A549 (cell line): ENCODE measurements around the gene VIPR2. TPM values are rescaled to one million over a fixed set of nuclear protein-coding genes. Genes with fewer than 3 reads are reported as not detected.

Source experiments
- ATAC-seq, 2 experiments: fragments of 200-7000 bp in 1 of 2; fragments of >200 bp in 1 of 2; cut with Nextera tagmentation in 1 of 2; cut with Tn5 transposase in 1 of 2; 3 replicates each; pipeline versions ENCODE4 v1.8.0 to v1.9.1; 2018 to 2020; ENCODE audit warnings: mild to moderate bottlenecking in 1 of 2, moderate library complexity in 1 of 2
- CTCF ChIA-PET: fragments of 300-600 bp; sonication (Branson Sonifier 250); formaldehyde crosslinking; extraction: SDS; loops from one replicate; lab custom pipeline; 2021; ENCODE audit warnings: antibody characterized with exemption, inconsistent platforms; lab: Yijun Ruan, JAX
- POLR2A ChIA-PET: fragments of 350-600 bp; formaldehyde crosslinking; extraction: SDS; loops from one replicate; lab custom pipeline; 2021; ENCODE audit warnings: antibody characterized with exemption, inconsistent platforms; lab: Yijun Ruan, JAX
- DNase-seq, 2 experiments: peaks; one replicate each; pipeline versions ENCODE4 v3.0.0 to v3.0.0-alpha.2; 2011 to 2016; ENCODE audit warnings: low read depth in 1 of 2, low spot score in 1 of 2
- FAIRE-seq: peaks from 2 replicates; lab custom pipeline; 2011; peaks lifted over from hg19 to GRCh38; lab: Jason Lieb, UNC
- H3K27ac ChIP-seq, 2 experiments: fragments of >200 bp; sonication (Bioruptor Twin); formaldehyde crosslinking; 3 replicates each; pipeline ENCODE4 v1.5.1; 2016 to 2017
- H3K4me1 ChIP-seq: fragments of >200 bp; sonication (Bioruptor Twin); formaldehyde crosslinking; 3 replicates; pipeline ENCODE4 v1.6.1; 2016
- H3K4me2 ChIP-seq: fragments of >200 bp; sonication (Bioruptor Twin); formaldehyde crosslinking; 3 replicates; pipeline ENCODE4 v1.6.1; 2016
- H3K4me3 ChIP-seq: fragments of >200 bp; sonication (Bioruptor Twin); formaldehyde crosslinking; 3 replicates; pipeline ENCODE4 v1.5.1; 2016
- H3K9me3 ChIP-seq: fragments of >200 bp; sonication (Bioruptor Twin); formaldehyde crosslinking; 3 replicates; pipeline ENCODE4 v1.6.1; 2016
- CEBPB ChIP-seq, 2 experiments: fragments of >200 bp in 1 of 2; sonication (Bioruptor Twin) in 1 of 2; formaldehyde crosslinking in 1 of 2; IDR thresholded peaks; 2 replicates each; pipeline ENCODE4 v1.6.1; 2012 to 2016
- CHD4 ChIP-seq: fragments of 200-600 bp; sonication (generic); IDR thresholded peaks from 2 replicates; pipeline ENCODE4 v1.6.1; 2016; ENCODE audit warnings: antibody characterized with exemption, mild to moderate bottlenecking, borderline replicate concordance
- EHF ChIP-seq: fragments of 250-450 bp; sonication (Bioruptor Pico); IDR thresholded peaks from 2 replicates; pipeline ENCODE4 v1.5.0; 2020; ENCODE audit warnings: mild to moderate bottlenecking
- EHMT2 ChIP-seq: fragments of 200-600 bp; sonication (generic); IDR thresholded peaks from 2 replicates; pipeline ENCODE4 v1.6.1; 2016; ENCODE audit warnings: antibody characterized with exemption, low read depth, mild to moderate bottlenecking, moderate library complexity
- FOSB ChIP-seq: fragments of 250-450 bp; sonication (Bioruptor Pico); IDR thresholded peaks from 2 replicates; pipeline ENCODE4 v1.5.0; 2020; ENCODE audit warnings: mild to moderate bottlenecking, moderate library complexity
- FOSL2 ChIP-seq, 2 experiments: fragments of 450-650 bp in 1 of 2; fragments of >200 bp in 1 of 2; sonication (Bioruptor Twin) in 1 of 2; formaldehyde crosslinking; IDR thresholded peaks; 2 replicates each; pipeline versions ENCODE4 v1.5.0 to v1.6.1; 2016 to 2020; ENCODE audit warnings: mild to moderate bottlenecking in 1 of 2, moderate library complexity in 1 of 2
- GATA3 ChIP-seq: IDR thresholded peaks from 2 replicates; pipeline ENCODE4 v1.6.1; 2012; ENCODE audit warnings: borderline replicate concordance
- HEYL ChIP-seq: fragments of 250-450 bp; sonication (Bioruptor Pico); IDR thresholded peaks from 2 replicates; pipeline ENCODE4 v1.8.0; 2021; ENCODE audit warnings: mild to moderate bottlenecking, moderate library complexity
- HOXA7 ChIP-seq: fragments of 250-450 bp; sonication (Bioruptor Pico); IDR thresholded peaks from 2 replicates; pipeline ENCODE4 v1.5.0; 2020; ENCODE audit warnings: mild to moderate bottlenecking, moderate library complexity
- HOXB5 ChIP-seq: fragments of 250-450 bp; sonication (Bioruptor Pico); IDR thresholded peaks from 2 replicates; pipeline ENCODE4 v1.5.0; 2020; ENCODE audit warnings: mild to moderate bottlenecking, moderate library complexity
- JUNB ChIP-seq: fragments of >200 bp; sonication (Bioruptor Twin); formaldehyde crosslinking; IDR thresholded peaks from 2 replicates; pipeline ENCODE4 v1.6.1; 2016
- MAFK ChIP-seq: fragments of 450-650 bp; IDR thresholded peaks from 2 replicates; pipeline ENCODE4 v1.6.1; 2014; ENCODE audit not compliant: partially characterized antibody
- MAZ ChIP-seq: fragments of 150-350 bp; IDR thresholded peaks from 2 replicates; pipeline ENCODE4 v1.6.1; 2014; ENCODE audit warnings: antibody characterized with exemption, low read depth, low read length, borderline replicate concordance
- NPAS2 ChIP-seq: fragments of 250-450 bp; sonication (Bioruptor Pico); IDR thresholded peaks from 2 replicates; pipeline ENCODE4 v1.8.0; 2022; ENCODE audit warnings: mild to moderate bottlenecking, moderate library complexity, borderline replicate concordance
- NR3C1 ChIP-seq: fragments of >200 bp; sonication (Bioruptor Twin); formaldehyde crosslinking; IDR thresholded peaks from 3 replicates; pipeline ENCODE4 v1.6.1; 2017
- PHF8 ChIP-seq: fragments of 200-600 bp; sonication (generic); IDR thresholded peaks from 2 replicates; pipeline ENCODE4 v1.6.1; 2016; ENCODE audit warnings: low read depth, mild to moderate bottlenecking, antibody characterized with exemption, moderate library complexity, borderline replicate concordance
- POLR2A ChIP-seq: IDR thresholded peaks from 2 replicates; pipeline ENCODE4 v1.6.1; 2012; ENCODE audit warnings: mild to moderate bottlenecking, low read length
- POLR2AphosphoS2 ChIP-seq: conservative IDR thresholded peaks from 2 replicates; pipeline ENCODE4 v1.6.1; 2012; ENCODE audit warnings: low read length, improper control_type of control experiment, inconsistent platforms
- RAD21 ChIP-seq, 2 experiments: fragments of >200 bp in 1 of 2; sonication (Bioruptor Twin) in 1 of 2; formaldehyde crosslinking in 1 of 2; IDR thresholded peaks in 1 of 2; conservative IDR thresholded peaks in 1 of 2; 2 replicates in 1 of 2; 3 replicates in 1 of 2; pipeline ENCODE4 v1.6.1; 2012 to 2018; ENCODE audit warnings: inconsistent platforms in 1 of 2
- RFX5 ChIP-seq: fragments of 450-650 bp; IDR thresholded peaks from 2 replicates; pipeline ENCODE4 v1.7.1; 2014; ENCODE audit warnings: antibody characterized with exemption, mild to moderate bottlenecking, moderate library complexity
- RNF2 ChIP-seq: fragments of 200-600 bp; sonication (generic); IDR thresholded peaks from 2 replicates; pipeline ENCODE4 v1.6.1; 2016; ENCODE audit warnings: low read depth, mild to moderate bottlenecking, antibody characterized with exemption, moderate library complexity, borderline replicate concordance
- SREBF2 ChIP-seq: fragments of 450-650 bp; IDR thresholded peaks from 2 replicates; pipeline ENCODE4 v1.6.1; 2014; ENCODE audit warnings: mild to moderate bottlenecking, moderate library complexity
- ZFP36 ChIP-seq: fragments of 450-650 bp; IDR thresholded peaks from 2 replicates; pipeline ENCODE4 v1.6.1; 2014; ENCODE audit warnings: borderline replicate concordance; ENCODE audit not compliant: partially characterized antibody
- WGBS: methylation state at CpG from one replicate; pipeline ENCODE4 v1.1.6; 2017; ENCODE audit errors: missing lambda C conversion rate; 5-methylcytosine and 5-hydroxymethylcytosine counted together
- polyA plus RNA-seq, 4 experiments: library from polyadenylated mRNA; depleted of rRNA in 3 of 4; stranded (reverse); fragments of >200 nt; fragmentation: RNase III in 1 of 4; extraction: RNeasy Plus Mini Kit Qiagen cat#74134 plus additional on column Dnase treatment in 1 of 4; gene quantifications; 2 replicates in 3 of 4; 3 replicates in 1 of 4; pipeline ENCODE4 v1.2.3, GENCODE V29; 2011 to 2017
- TF ChIP-seq, protein P1 (sequence below): fragments of >200 bp; sonication (Bioruptor Twin); formaldehyde crosslinking; IDR thresholded peaks from 3 replicates; pipeline ENCODE4 v1.5.1; 2016
- TF ChIP-seq, protein P2 (sequence below): fragments of >200 bp; sonication (Bioruptor Twin); formaldehyde crosslinking; IDR thresholded peaks from 2 replicates; pipeline ENCODE4 v1.6.1; 2016
- TF ChIP-seq, protein P3 (sequence below): fragments of >200 bp; sonication (Bioruptor Twin); formaldehyde crosslinking; IDR thresholded peaks from 3 replicates; pipeline ENCODE4 v1.6.1; 2016
- TF ChIP-seq, protein P4 (sequence below): fragments of 200-600 bp; sonication (generic); IDR thresholded peaks from 2 replicates; pipeline ENCODE4 v1.6.1; 2016; ENCODE audit warnings: antibody characterized with exemption, mild to moderate bottlenecking, moderate library complexity
- TF ChIP-seq, protein P5 (sequence below): fragments of 450-650 bp; IDR thresholded peaks from 2 replicates; pipeline ENCODE4 v1.6.1; 2014; ENCODE audit warnings: antibody characterized with exemption

VIPR2 gene
- polyA plus RNA-seq, 2 of the 4 experiments (the other 2 are of a cell fraction), result not detected

DNA sequence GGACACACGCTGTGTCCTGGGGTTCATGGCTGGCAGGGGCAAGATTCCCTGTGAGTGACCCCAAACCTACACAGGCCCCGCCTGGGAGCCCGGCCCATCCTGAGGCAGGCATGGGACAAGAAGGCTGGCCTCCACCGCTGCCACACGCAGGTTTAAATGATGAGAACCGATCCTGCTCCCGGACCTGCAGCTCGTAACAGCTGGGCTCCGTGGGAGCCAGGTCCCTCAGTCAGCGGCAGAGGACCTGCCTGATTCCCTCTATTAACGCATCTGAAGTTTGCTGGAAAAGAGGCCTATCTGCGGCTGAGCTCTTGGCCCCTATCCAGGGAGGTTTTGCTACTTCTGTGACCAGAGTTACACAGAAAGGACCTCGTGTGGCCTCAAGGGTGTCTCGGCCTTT, 112.3 kb downstream of the VIPR2 start:
- no peak overlapping the region for H3K4me2 ChIP-seq
- WGBS, result 95% methylated on average over 12 of the region's 14 CpGs
- H3K4me3 ChIP-seq, result no peak overlapping the region
- no peaks in the 10 kb centered on the region for H3K9me3 ChIP-seq
- ChIA-PET POLR2A (no interaction called here), CTCF (interaction anchor here (0.5 kb wide), 1 partner anchor 21 kb away, joined by 3 read pairs; no protein-coding TSS in a partner anchor)
- DNase-seq (no peak), ATAC-seq (no peak), FAIRE-seq (no peak)
- no peak overlapping the region for H3K27ac ChIP-seq
- peaks cover 11% of the 10 kb centered on the region for H3K4me1 ChIP-seq
- TF ChIP-seq JUNB (no peak), POLR2A (no peak), SREBF2 (no peak), POLR2AphosphoS2 (no peak), HOXB5 (CRISPR knock-in tag) (no peak), RAD21 (conservative IDR thresholded peaks at IDR 0.05 in 1 of 2, IDR thresholded peaks at IDR 0.05 in 1 of 2) (no peak), HEYL (CRISPR knock-in tag) (no peak), CHD4 (no peak), NPAS2 (CRISPR knock-in tag) (no peak), ZFP36 (no peak), HOXA7 (CRISPR knock-in tag) (no peak), FOSB (CRISPR knock-in tag) (no peak), NR3C1 (no peak)
- TF ChIP-seq, protein P1, sequence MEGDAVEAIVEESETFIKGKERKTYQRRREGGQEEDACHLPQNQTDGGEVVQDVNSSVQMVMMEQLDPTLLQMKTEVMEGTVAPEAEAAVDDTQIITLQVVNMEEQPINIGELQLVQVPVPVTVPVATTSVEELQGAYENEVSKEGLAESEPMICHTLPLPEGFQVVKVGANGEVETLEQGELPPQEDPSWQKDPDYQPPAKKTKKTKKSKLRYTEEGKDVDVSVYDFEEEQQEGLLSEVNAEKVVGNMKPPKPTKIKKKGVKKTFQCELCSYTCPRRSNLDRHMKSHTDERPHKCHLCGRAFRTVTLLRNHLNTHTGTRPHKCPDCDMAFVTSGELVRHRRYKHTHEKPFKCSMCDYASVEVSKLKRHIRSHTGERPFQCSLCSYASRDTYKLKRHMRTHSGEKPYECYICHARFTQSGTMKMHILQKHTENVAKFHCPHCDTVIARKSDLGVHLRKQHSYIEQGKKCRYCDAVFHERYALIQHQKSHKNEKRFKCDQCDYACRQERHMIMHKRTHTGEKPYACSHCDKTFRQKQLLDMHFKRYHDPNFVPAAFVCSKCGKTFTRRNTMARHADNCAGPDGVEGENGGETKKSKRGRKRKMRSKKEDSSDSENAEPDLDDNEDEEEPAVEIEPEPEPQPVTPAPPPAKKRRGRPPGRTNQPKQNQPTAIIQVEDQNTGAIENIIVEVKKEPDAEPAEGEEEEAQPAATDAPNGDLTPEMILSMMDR, result no peak
- TF ChIP-seq, protein P2, sequence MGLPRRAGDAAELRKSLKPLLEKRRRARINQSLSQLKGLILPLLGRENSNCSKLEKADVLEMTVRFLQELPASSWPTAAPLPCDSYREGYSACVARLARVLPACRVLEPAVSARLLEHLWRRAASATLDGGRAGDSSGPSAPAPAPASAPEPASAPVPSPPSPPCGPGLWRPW, result no peak

DNA sequence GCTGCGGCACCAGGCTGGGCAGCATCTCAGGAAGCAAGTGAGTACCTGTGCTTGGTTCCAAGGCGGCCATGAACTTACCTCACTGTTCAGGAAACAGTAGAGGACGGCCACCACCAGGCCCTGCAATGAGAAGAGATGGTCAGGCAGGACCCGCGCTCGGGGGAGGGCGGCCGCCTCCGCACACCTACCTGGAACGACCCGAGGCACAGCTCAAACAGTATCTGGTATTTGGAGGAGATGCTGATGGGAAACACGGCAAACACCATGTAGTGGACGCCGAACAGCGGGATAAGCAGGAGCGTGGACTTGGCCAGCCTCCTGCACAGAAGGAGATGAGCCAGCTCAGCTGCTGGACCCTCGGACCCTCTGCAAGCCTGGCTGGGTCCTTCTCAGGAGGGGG, 112.9 kb downstream of the VIPR2 start:
- DNase-seq (no peak), FAIRE-seq (no peak), ATAC-seq (no peak)
- ChIA-PET POLR2A (no interaction called here), CTCF (interaction anchor here (0.5 to 1.8 kb wide), 4 partner anchors 21 to 335 kb away, joined by 3 to 11 read pairs (median 4); no protein-coding TSS in a partner anchor)
- Histone ChIP-seq H3K4me3 (no peak overlapping the region), H3K27ac (no peak overlapping the region), H3K4me1 (peaks cover 16% of the 10 kb centered on the region), H3K9me3 (no peaks in the 10 kb centered on the region), H3K4me2 (no peak overlapping the region; the same call in 2 of the 3 replicates)
- TF ChIP-seq, protein P3, sequence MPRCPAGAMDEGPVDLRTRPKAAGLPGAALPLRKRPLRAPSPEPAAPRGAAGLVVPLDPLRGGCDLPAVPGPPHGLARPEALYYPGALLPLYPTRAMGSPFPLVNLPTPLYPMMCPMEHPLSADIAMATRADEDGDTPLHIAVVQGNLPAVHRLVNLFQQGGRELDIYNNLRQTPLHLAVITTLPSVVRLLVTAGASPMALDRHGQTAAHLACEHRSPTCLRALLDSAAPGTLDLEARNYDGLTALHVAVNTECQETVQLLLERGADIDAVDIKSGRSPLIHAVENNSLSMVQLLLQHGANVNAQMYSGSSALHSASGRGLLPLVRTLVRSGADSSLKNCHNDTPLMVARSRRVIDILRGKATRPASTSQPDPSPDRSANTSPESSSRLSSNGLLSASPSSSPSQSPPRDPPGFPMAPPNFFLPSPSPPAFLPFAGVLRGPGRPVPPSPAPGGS, result no peak
- TF ChIP-seq EHMT2 (no peak), FOSL2 (IDR thresholded peaks at IDR 0.05) (no peak), FOSL2 (CRISPR knock-in tag; IDR thresholded peaks at IDR 0.05) (no peak), MAZ (no peak), EHF (no peak), CEBPB (IDR thresholded peaks at IDR 0.05) (no peak), CHD4 (no peak), ZFP36 (no peak), GATA3 (no peak), RNF2 (no peak), MAFK (no peak), RFX5 (no peak), SREBF2 (no peak), PHF8 (no peak)
- TF ChIP-seq, protein P4, sequence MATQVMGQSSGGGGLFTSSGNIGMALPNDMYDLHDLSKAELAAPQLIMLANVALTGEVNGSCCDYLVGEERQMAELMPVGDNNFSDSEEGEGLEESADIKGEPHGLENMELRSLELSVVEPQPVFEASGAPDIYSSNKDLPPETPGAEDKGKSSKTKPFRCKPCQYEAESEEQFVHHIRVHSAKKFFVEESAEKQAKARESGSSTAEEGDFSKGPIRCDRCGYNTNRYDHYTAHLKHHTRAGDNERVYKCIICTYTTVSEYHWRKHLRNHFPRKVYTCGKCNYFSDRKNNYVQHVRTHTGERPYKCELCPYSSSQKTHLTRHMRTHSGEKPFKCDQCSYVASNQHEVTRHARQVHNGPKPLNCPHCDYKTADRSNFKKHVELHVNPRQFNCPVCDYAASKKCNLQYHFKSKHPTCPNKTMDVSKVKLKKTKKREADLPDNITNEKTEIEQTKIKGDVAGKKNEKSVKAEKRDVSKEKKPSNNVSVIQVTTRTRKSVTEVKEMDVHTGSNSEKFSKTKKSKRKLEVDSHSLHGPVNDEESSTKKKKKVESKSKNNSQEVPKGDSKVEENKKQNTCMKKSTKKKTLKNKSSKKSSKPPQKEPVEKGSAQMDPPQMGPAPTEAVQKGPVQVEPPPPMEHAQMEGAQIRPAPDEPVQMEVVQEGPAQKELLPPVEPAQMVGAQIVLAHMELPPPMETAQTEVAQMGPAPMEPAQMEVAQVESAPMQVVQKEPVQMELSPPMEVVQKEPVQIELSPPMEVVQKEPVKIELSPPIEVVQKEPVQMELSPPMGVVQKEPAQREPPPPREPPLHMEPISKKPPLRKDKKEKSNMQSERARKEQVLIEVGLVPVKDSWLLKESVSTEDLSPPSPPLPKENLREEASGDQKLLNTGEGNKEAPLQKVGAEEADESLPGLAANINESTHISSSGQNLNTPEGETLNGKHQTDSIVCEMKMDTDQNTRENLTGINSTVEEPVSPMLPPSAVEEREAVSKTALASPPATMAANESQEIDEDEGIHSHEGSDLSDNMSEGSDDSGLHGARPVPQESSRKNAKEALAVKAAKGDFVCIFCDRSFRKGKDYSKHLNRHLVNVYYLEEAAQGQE, result no peak
- TF ChIP-seq, protein P5, sequence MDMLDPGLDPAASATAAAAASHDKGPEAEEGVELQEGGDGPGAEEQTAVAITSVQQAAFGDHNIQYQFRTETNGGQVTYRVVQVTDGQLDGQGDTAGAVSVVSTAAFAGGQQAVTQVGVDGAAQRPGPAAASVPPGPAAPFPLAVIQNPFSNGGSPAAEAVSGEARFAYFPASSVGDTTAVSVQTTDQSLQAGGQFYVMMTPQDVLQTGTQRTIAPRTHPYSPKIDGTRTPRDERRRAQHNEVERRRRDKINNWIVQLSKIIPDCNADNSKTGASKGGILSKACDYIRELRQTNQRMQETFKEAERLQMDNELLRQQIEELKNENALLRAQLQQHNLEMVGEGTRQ, result no peak
- WGBS, result 96% methylated on average over 16 of the region's 17 CpGs
